ENCODE data around the gene KRTAP22-2.

The KRTAP22-2 gene

GRCh38 chr21:30598802-30599201, 8.6 kb upstream of the KRTAP22-2 start, which contains the start of gene KRTAP6-2:
TSS of gene KRTAP6-2 (minus strand) at chr21:30598902. CDS start at chr21:30598874, 28 bp downstream.
- Mint-ChIP-seq H3K9me3 (ENCODE audit: low read depth) (peaks cover 5% of the 10 kb centered on the region), H3K27ac (no peak within 1 kb of the TSS), H3K27me3 (peaks cover 4% of the 10 kb centered on the region), H3K4me3 (no peak within 1 kb of the TSS), H3K36me3 (no peaks in the 10 kb centered on the region), H3K4me1 (ENCODE audit: low read depth) (no peaks in the 10 kb centered on the region)

DNA sequence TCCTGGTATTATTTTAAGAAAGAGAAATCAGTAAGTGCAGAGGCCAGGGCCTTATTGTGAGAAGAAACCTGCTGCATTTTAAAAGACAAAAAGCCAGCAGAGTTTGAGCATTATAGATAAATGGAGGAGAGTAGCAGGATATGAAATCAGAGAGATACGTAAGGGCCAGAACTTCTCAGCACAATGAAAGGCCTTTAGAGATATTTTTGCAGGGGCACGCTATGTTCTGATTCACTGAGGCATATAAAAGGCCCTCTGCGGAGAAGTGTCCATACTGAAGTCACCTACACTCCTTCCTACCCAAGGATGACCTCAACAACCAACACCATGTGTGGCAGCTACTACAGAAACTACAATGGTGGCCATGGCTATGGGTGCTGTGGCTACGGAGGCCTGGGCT, 1.9 kb upstream of the KRTAP22-2 start, which contains the start of gene KRTAP6-3:
Gene KRTAP6-3 (plus strand): TSS at position 301 of the 400 bp plus-strand sequence. CDS start 6 bp downstream, at position 307.
- Mint-ChIP-seq H3K27ac (no peak within 1 kb of the TSS), H3K9me3 (ENCODE audit: low read depth) (peaks cover 5% of the 10 kb centered on the region), H3K4me3 (no peak within 1 kb of the TSS), H3K27me3 (peaks cover 2% of the 10 kb centered on the region), H3K36me3 (no peaks in the 10 kb centered on the region), H3K4me1 (ENCODE audit: low read depth) (no peaks in the 10 kb centered on the region)

- Mint-ChIP-seq H3K27me3 (no peaks in the 10 kb centered on the region), H3K4me1 (ENCODE audit: low read depth) (no peaks in the 10 kb centered on the region), H3K9me3 (ENCODE audit: low read depth) (no peaks in the 10 kb centered on the region), H3K36me3 (no peaks in the 10 kb centered on the region), H3K4me3 (no peak overlapping the region), H3K27ac (no peak overlapping the region)
Observed at GRCh38 chr21:30582870-30583269, 7.3 kb downstream of the KRTAP22-2 start.

DNA sequence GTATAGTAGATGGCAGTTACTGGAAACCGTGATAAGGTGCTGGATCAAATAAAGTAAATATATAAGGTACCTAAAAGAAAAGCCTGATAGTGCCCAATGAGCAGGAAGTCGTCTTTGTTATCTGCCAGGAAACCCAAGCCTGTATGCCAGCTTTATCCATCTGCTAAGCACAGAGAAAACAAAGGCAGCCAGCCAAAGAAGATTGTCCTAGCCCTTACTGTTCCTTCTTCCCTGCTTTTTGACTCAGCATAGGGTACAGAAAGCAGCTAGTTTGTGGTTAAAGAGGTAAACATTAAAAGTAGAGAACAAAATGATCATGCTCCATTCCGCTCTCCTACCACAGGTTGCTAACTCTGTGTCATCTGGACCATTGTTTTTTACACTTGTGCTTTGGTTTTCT, 10.1 kb downstream of the KRTAP22-2 start:
- H3K36me3 Mint-ChIP-seq, result no peaks in the 10 kb centered on the region
- H3K4me3 Mint-ChIP-seq, result no peak overlapping the region

GRCh38 chr21:30579346-30579745, 10.9 kb downstream of the KRTAP22-2 start:
- H3K27ac Mint-ChIP-seq, result no peak overlapping the region
- no peak overlapping the region for H3K4me3 Mint-ChIP-seq
- H3K36me3 Mint-ChIP-seq, result no peaks in the 10 kb centered on the region
- H3K27me3 Mint-ChIP-seq, result peaks cover 2% of the 10 kb centered on the region
- H3K9me3 Mint-ChIP-seq (ENCODE audit: low read depth), result no peaks in the 10 kb centered on the region
- no peaks in the 10 kb centered on the region for H3K4me1 Mint-ChIP-seq (ENCODE audit: low read depth)

More for the DNA sequence above, 10.1 kb downstream of the KRTAP22-2 start:
- Mint-ChIP-seq H3K4me1 (ENCODE audit: low read depth) (no peaks in the 10 kb centered on the region), H3K27me3 (peaks cover 2% of the 10 kb centered on the region), H3K27ac (no peak overlapping the region), H3K9me3 (ENCODE audit: low read depth) (no peaks in the 10 kb centered on the region)

GRCh38 chr21:30577766-30578165, 12.4 kb downstream of the KRTAP22-2 start:
- Mint-ChIP-seq H3K36me3 (no peaks in the 10 kb centered on the region), H3K4me1 (ENCODE audit: low read depth) (no peaks in the 10 kb centered on the region), H3K27ac (no peak overlapping the region), H3K9me3 (ENCODE audit: low read depth) (peaks cover 4% of the 10 kb centered on the region), H3K4me3 (no peak overlapping the region), H3K27me3 (peaks cover 2% of the 10 kb centered on the region)

DNA sequence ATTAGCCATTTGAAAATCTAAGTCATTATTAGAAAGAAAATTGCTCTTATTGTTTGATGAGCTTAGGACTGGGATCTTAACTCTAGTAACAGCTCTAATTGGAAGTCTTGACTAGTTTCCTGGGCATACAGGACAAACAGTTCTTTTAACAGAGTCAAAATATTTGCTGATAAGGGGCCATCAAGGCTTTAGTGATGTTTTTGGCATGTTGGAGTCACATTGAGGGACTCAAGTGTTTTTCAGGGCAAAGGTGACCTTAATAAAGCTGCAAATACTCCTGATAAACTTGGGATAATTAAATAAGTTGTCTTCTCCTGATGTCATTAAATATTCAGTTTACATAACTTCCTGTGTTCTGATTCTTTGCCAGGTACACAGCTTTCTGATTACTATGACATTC, 22.6 kb downstream of the KRTAP22-2 start:
- H3K27me3 Mint-ChIP-seq, result peaks cover 2% of the 10 kb centered on the region
- H3K4me1 Mint-ChIP-seq (ENCODE audit: low read depth), result no peaks in the 10 kb centered on the region
- no peak overlapping the region for H3K4me3 Mint-ChIP-seq
- H3K36me3 Mint-ChIP-seq, result no peaks in the 10 kb centered on the region
- no peaks in the 10 kb centered on the region for H3K9me3 Mint-ChIP-seq (ENCODE audit: low read depth)
- no peak overlapping the region for H3K27ac Mint-ChIP-seq

DNA sequence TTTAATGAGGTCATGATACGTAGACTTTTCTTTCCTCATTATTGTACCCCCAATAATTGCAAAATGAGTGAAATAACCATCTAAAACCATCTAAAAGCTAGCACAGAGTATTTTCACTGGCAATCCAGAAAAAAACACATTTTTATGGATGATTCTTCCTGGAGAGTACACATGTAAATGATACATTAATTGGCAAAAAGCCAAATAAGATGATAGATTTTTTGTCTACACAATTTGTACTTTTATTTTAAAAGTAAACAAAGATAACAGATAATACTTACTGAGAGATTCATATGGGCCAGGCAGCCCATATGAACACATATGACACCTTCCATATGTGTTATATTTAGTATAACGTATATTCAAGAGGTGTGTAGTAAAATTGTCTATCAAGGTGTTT, 26.6 kb downstream of the KRTAP22-2 start:
- Mint-ChIP-seq H3K4me1 (ENCODE audit: low read depth) (no peaks in the 10 kb centered on the region), H3K27me3 (peaks cover 2% of the 10 kb centered on the region), H3K9me3 (ENCODE audit: low read depth) (no peaks in the 10 kb centered on the region), H3K27ac (no peak overlapping the region), H3K4me3 (no peak overlapping the region), H3K36me3 (no peaks in the 10 kb centered on the region)

GRCh38 chr21:30563072-30563471, 27.1 kb downstream of the KRTAP22-2 start:
- no peaks in the 10 kb centered on the region for H3K9me3 Mint-ChIP-seq (ENCODE audit: low read depth)
- no peaks in the 10 kb centered on the region for H3K36me3 Mint-ChIP-seq
- H3K4me3 Mint-ChIP-seq, result no peak overlapping the region
- no peaks in the 10 kb centered on the region for H3K4me1 Mint-ChIP-seq (ENCODE audit: low read depth)
- no peaks in the 10 kb centered on the region for H3K27me3 Mint-ChIP-seq
- no peak overlapping the region for H3K27ac Mint-ChIP-seq

DNA sequence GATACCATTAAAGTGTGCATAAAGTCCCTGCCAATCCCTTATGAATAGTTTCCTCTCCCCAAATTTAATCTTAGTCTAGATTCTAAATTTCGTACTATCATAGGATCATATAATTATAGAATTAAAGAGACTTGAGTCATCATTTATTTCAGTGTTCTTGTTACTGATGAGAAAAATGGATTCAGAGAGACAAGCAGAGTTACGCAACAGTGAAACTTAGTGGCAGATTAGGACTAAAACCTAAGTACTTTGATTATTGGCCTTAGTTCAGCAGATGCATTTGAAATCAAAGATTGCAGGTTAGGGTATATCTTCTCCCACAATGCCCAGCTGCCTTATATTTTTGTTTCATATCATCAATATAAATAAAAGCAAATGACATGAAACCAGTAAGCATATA, 28.2 kb downstream of the KRTAP22-2 start:
- Mint-ChIP-seq H3K4me3 (no peak overlapping the region), H3K4me1 (ENCODE audit: low read depth) (no peaks in the 10 kb centered on the region), H3K9me3 (ENCODE audit: low read depth) (no peaks in the 10 kb centered on the region)

DNA sequence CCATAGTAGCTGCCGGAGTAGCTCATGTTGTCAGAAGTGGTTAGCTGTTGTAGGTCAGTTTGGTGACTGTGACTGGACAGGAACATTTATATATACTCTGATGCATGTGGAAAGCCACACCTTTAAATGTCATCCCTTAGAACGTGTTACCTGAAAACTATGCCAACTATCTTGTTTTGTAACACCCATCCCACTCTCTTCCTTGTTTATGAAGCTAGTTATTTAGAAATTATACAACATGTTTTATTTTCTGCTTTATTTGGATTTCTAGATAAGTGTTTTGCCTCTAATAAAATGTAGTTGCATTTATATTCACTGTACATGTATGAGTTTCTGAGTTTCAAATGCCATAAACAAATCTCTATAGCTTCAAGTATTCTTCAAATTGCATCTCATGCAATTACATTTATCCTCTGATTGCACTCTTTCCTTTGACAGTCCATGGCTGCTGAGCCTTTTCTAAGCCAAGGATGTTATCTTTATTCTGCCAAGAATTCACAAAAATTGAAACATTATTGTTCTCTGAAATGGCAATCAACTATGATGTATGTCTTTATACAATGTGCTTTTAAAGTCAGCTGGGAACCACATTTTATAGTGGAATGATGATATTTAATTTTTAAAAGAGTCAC, 28.8 kb downstream of the KRTAP22-2 start, which contains the start of gene KRTAP19-7:
Gene KRTAP19-7 (minus strand): TSS at position 51 of the 632 bp plus-strand sequence. CDS start 25 bp downstream, at position 26.
- H3K36me3 Mint-ChIP-seq, result no peaks in the 10 kb centered on the region
- no peaks in the 10 kb centered on the region for H3K4me1 Mint-ChIP-seq (ENCODE audit: low read depth)
- no peaks in the 10 kb centered on the region for H3K27me3 Mint-ChIP-seq
- no peaks in the 10 kb centered on the region for H3K9me3 Mint-ChIP-seq (ENCODE audit: low read depth)
- no peak within 1 kb of the TSS for H3K4me3 Mint-ChIP-seq
- H3K27ac Mint-ChIP-seq, result no peak within 1 kb of the TSS

More for the DNA sequence above, 28.2 kb downstream of the KRTAP22-2 start:
- Mint-ChIP-seq H3K27ac (no peak overlapping the region), H3K27me3 (no peaks in the 10 kb centered on the region), H3K36me3 (no peaks in the 10 kb centered on the region)

DNA sequence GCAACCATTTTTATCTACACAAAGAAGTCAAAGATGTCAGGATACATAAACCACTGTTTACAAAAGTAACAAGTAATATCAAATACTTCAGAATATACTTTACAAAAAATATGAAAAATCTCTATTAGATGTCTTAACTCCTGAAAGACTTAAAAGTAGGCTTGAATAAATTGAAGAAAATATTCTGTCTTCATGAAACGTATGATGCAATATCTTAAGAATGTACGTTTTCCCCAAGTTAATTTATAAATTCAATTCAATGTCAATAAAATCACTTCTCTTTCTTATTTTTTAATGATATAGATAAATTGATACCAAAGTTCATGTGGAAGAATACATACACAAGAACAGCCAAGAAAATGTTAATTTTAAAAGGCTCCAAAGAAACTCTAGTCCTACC, 35.1 kb downstream of the KRTAP22-2 start:
- H3K36me3 Mint-ChIP-seq, result no peaks in the 10 kb centered on the region
- H3K4me3 Mint-ChIP-seq, result no peak overlapping the region
- H3K4me1 Mint-ChIP-seq (ENCODE audit: low read depth), result no peaks in the 10 kb centered on the region
- no peaks in the 10 kb centered on the region for H3K9me3 Mint-ChIP-seq (ENCODE audit: low read depth)
- peaks cover 6% of the 10 kb centered on the region for H3K27me3 Mint-ChIP-seq
- no peak overlapping the region for H3K27ac Mint-ChIP-seq

GRCh38 chr21:30552782-30553181, 37.4 kb downstream of the KRTAP22-2 start:
- no peak overlapping the region for H3K27ac Mint-ChIP-seq
- H3K9me3 Mint-ChIP-seq (ENCODE audit: low read depth), result no peaks in the 10 kb centered on the region
- H3K4me1 Mint-ChIP-seq (ENCODE audit: low read depth), result no peaks in the 10 kb centered on the region
- no peaks in the 10 kb centered on the region for H3K36me3 Mint-ChIP-seq
- no peak overlapping the region for H3K4me3 Mint-ChIP-seq
- H3K27me3 Mint-ChIP-seq, result peaks cover 6% of the 10 kb centered on the region

DNA sequence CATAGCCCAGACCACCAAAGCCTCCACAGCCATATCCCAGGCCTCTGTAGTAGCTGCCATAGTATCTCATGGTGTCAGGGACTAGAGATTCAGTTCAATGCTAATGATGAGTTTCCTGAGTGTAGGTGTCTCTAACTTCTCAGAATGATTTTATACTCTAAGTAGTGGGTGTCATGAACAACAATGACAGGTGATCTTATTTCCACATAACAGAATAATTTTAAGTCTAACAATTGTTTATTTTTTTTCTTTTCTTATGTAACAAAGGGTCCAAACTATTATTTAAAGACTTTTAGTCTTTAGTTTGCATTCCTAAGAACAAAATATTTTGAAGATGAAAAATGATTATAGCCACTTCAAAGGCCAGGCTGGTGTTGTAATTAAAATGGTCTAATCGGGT, 48.4 kb downstream of the KRTAP22-2 start, which contains the start of gene KRTAP19-6:
Gene KRTAP19-6 (minus strand): TSS at position 101 of the 400 bp plus-strand sequence. CDS start 31 bp downstream, at position 70.
- H3K27ac Mint-ChIP-seq, result no peak within 1 kb of the TSS

More for the DNA sequence above, 48.4 kb downstream of the KRTAP22-2 start, which contains the start of gene KRTAP19-6:
- no peaks in the 10 kb centered on the region for H3K27me3 Mint-ChIP-seq
- no peak within 1 kb of the TSS for H3K4me3 Mint-ChIP-seq
- no peaks in the 10 kb centered on the region for H3K4me1 Mint-ChIP-seq (ENCODE audit: low read depth)
- H3K36me3 Mint-ChIP-seq, result no peaks in the 10 kb centered on the region
- H3K9me3 Mint-ChIP-seq (ENCODE audit: low read depth), result peaks cover 4% of the 10 kb centered on the region

All from activated naive CD8-positive, alpha-beta T cell (primary cell).